Subcutaneous adipose tissue (tissue), 4 donors: Measurements from ENCODE around the gene ADAMTSL5. TPM values are rescaled to one million over a fixed set of nuclear protein-coding genes. Genes with fewer than 3 reads are reported as not detected.

ENCODE experiments used
- total RNA-seq, 4 donors: library from RNA; depleted of rRNA; stranded (reverse); fragments of >200 nt; gene quantifications; one replicate each; pipeline ENCODE4 v1.1.0, GENCODE V29; 2016
- TF ChIP-seq, protein P1 (sequence below): fragments of 450-650 bp; IDR thresholded peaks from one replicate; pipeline ENCODE4 v1.5.1; 2016; ENCODE audit warnings: low read depth, mild to moderate bottlenecking, control low read depth, antibody characterized with exemption, moderate library complexity

Gene ADAMTSL5
- total RNA-seq, 4 donors from 2014 or later = 0.51 to 1.3 TPM; not detected in 2

DNA sequence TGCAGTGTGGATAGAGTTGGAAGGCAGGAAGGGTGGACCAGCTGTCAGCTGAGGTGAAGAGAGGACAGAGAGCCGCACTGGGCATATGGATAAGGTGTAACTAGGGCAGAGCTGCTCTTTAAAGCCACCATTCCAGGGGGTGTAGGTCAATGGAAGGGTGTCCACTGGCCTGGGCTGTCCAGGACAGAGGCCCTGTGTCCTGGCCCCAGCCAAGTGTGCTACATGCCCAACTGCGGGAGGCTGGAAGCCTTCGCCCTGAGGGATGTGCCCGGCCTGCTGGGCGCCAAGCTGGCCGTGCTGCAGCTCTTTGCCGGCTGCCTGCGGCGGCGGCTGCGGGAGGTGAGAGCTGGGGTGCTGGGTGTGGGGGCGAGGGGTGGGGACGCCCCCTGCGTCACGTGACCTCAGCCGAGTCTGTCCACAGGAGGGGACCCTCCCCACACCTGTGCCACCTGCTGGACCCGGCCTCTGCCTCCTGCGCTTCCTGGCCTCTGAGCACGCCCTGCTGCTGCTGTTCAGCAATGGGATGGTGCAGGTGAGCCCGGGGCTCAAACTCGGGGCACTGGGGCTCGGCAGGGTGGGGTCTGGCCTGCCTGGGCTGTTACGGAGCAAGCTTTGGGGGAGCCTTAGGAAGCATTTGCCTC, 20.8 kb upstream of the ADAMTSL5 start:
- TF ChIP-seq, protein P1, sequence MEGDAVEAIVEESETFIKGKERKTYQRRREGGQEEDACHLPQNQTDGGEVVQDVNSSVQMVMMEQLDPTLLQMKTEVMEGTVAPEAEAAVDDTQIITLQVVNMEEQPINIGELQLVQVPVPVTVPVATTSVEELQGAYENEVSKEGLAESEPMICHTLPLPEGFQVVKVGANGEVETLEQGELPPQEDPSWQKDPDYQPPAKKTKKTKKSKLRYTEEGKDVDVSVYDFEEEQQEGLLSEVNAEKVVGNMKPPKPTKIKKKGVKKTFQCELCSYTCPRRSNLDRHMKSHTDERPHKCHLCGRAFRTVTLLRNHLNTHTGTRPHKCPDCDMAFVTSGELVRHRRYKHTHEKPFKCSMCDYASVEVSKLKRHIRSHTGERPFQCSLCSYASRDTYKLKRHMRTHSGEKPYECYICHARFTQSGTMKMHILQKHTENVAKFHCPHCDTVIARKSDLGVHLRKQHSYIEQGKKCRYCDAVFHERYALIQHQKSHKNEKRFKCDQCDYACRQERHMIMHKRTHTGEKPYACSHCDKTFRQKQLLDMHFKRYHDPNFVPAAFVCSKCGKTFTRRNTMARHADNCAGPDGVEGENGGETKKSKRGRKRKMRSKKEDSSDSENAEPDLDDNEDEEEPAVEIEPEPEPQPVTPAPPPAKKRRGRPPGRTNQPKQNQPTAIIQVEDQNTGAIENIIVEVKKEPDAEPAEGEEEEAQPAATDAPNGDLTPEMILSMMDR = no peak

DNA sequence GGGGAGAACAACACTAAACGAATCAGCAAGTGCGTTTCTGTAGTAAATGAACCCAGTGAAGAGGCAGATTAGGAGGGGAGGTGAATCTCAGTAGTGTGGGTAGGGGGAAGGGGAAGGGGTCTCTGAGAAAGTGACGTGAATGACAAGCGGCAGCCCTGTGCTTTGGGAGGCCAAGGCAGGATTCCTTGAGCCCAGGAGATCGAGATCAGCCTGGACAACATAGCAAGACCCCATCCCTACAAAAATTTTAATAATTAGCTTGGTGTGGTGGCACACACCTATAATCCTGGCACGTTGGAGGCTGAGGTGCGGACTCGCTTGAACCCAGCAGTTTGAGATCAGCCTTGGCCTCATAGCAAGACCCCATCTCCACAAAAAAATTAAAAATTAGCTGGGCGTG, 19.2 kb upstream of the ADAMTSL5 start:
- TF ChIP-seq, protein P1 = no peak

DNA sequence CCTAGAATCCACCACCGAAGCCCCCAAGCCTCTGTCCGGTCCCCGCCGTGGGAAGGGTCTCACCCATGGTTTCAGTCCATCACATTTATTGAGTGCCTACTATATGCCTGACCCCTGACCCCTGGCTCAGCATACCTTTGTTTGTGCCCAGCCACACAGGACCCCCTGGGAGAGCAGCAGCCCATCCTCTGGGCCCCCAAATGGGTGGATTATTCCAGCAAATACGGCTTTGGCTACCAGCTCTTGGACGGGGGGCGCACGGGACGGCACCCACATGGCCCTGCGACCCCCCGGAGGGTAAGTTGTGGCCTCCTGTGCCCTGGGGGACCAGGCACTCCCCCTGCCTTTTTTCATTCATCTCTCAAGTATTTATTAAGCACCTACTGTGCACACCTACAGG, 18.8 kb upstream of the ADAMTSL5 start:
- TF ChIP-seq, protein P1 = no peak

DNA sequence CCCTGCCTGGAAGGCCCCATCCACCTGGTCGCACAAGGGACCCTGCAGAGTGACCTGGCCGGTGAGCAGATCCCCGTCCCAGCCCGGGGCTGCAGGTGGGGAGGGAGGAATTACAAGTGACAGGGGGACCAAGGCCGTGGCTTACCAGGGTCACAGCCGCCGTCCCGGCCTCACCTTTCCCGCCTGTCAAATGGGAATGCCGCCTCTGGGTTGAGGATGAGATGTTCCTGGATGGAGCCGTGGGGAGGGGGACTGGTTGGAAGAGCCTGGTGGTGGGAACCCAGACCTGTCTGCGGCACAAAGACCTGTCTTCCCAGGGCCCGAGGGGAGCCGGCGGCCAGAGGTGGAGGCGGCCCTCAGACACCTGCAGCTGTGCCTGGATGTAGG, 16.6 kb upstream of the ADAMTSL5 start:
- TF ChIP-seq, protein P1 = no peak

DNA sequence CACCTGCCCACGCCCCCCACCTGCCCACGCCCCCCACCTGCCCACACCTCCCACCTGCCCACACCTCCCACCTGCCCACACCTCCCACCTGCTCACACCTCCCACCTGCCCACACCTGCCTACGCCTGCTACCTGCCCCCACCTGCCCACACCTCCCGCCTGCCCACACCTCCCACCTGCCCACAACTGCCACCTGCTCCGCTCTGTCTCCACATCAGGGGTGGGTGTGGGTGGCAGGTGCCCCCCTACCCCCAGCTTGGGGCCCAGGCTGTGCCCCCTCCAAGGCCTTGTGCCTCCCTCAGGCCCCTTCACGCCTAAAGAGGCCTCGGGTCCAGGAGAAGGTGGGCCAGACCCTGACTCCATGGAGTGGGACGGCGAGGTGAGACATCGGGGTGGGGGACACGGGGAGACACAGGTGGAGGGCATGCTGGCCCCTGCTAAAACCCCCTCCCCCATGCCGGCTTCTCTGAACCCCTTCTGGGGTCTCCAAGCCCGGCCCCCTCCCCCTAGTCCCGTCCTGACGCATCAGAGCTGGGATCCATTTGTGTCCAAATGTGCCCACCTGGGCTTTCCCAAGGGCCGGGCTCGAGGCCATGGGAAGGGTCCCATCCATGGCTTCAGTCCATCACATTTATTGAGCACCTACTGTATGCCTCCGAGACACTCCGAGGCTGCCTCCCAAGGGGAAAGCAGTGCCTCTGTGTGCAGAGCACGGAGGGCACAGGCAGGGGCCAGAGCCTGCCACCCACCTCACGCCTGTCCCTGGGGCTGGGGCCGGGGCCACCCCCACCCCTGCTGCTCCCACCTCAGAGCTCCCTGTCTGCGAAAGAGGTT, 16.0 kb upstream of the ADAMTSL5 start:
- TF ChIP-seq, protein P1 = no peak

DNA sequence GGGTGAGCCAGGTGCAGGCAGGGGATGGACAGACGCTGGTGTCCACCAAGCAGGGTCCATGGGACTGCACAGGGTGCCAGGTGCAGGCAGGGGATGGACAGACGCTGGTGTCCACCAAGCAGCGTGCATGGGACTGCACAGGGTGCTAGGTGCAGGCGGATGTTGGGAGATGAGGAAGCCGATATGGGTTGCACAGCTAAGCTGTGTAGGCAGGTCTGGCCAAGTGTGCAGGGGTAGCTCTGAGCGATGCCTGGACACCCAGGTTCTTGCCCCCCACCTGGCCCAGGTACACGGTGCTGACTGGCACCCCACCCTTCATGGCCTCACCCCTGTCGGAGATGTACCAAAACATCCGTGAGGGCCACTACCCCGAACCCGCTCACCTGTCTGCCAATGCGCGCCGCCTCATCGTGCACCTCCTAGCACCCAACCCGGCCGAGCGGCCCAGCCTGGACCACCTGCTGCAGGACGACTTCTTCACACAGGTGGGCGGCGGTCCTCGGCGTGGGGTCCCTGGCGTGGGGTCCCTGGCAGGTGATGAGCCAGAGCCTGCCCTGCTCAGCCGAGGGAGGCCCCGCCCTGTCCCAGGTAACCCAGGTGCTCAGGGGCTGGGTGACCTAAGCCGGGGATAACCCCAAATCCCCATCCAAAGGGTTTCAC, 15.0 kb upstream of the ADAMTSL5 start:
- TF ChIP-seq, protein P1 = no peak

DNA sequence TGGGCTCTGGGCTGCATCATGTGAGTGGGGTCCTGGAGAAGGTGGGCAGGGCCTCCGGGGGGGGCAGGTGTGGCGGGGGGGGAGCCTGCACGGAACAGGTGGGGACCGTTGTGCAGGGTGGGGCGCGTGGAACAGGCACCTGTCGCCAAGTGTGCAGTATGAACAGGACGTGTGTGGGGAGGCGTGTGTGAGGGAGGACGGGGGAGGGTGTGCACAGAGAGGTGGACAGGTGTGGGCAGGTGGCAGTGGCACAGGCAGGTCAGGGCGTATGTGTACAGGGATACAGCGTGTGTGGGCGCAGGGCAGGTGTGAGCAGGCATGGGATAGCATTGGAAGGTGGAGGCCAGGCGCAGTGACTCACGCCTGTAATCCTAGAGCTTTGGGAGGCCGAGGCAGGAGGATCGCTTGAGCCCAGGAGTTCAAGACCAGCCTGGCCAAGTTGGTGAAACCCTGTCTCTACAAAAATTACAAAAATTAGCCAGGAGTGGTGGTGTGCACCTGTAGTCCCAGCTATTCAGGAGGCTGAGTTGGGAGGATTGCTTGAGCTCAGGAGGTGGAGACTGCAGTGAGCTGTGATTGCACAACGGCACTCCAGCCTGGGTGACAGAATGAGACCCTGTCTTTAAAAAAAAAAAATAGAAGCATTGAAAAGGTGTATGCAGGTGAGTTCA, 14.3 kb upstream of the ADAMTSL5 start:
- TF ChIP-seq, protein P1 = no peak
